COLO668 (cell line): Measurements from ENCODE around the gene TMEM30A.

ENCODE experiments used
- DNase-seq: peaks from one replicate; lab custom pipeline; 2025; ENCODE audit not compliant: unreplicated experiment; lab: John Stamatoyannopoulos, UW

The TMEM30A gene

DNA sequence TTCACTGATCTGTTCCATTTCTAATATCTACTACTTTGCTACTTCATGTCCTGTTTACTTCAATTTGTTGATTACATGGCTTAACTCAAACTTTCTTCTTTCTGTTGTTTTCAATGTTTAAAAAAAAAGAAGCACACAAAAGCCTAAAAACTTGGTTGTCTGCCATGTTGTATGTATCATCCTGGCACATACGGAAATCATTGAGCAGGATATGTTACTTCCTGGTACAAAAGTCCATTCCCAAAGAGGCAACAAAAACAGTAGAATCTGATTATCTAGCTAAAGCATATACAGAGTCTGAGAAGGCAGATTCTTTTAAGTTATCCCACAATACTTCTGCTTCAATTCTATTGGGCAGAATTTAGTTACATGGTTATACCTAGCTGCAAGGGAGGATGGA is 64.2 kb downstream of the TMEM30A start:
- no peak for DNase-seq

DNA sequence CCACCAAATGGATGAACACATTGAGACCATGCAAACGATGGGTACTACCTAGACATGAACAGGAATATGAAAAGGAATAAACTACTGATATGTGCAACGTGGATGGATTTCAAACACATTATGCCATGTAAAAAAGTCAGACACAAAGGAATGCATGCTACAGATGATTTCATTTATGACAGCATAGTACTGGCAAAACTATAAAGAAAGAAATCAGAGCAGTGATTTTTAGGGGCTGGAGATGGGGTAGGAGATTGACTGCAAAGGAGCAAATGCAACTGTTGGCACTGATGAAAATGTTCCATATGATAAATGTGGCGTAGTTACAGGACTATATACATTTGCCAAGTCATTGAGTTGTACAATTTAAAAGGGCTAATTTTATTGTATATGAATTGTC is 65.3 kb downstream of the TMEM30A start:
- DNase-seq: no peak

DNA sequence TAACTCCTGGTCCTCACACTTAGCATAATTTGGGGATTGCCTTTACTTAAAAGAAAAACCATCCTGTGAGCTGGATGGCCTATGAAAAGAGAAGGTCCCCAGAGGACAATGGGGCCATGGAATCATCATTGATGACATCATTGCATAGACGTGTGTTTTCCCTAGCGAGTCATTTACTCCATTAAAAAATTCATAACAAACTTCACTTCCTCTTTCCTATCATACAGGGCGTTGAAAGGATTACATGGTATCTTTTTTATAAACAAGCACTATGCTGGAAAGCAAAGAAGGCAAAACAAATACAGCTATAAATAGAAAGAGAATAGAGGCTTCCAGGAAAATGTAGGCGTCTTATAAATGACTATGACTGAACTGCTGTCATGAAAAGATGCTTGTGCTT is 67.4 kb downstream of the TMEM30A start:
- no peak for DNase-seq

- DNase-seq: no peak
Observed at GRCh38 chr6:75215291-75215690, 69.3 kb downstream of the TMEM30A start.

- no peak for DNase-seq
Observed at GRCh38 chr6:75213732-75214131, 70.9 kb downstream of the TMEM30A start.

GRCh38 chr6:75213112-75213511 is 71.5 kb downstream of the TMEM30A start:
- DNase-seq: no peak

GRCh38 chr6:75211920-75212590 is 72.5 kb downstream of the TMEM30A start:
- no peak for DNase-seq

GRCh38 chr6:75210885-75211739 is 73.5 kb downstream of the TMEM30A start:
- peak; percentile 23 for DNase-seq

DNA sequence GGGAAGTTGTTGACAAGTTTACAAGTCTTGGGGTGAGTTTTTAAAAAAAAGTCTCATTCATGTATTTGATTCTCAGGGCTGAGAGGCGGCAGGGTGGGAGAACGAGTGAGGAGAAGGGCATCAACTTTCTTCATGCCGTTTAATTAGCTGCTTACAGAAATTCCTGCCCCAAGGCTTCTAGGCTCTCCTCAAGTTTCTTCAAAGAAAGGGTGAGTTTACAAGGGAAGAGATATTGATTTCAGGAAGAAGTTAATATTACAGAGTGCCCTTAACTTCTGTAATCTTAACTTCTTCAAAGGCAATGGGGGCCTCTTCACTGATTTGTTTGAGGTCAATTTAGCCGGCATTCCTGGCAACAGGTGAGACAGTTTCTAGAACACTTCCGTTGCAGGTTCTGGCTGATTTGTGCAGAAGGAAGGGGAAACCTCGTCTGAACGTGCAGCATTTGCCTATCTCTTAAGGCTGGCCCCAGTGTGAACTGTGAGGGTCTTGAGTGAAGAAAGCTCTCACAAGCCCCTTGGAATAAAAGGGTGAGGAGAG is 75.3 kb downstream of the TMEM30A start:
- DNase-seq: no peak

DNA sequence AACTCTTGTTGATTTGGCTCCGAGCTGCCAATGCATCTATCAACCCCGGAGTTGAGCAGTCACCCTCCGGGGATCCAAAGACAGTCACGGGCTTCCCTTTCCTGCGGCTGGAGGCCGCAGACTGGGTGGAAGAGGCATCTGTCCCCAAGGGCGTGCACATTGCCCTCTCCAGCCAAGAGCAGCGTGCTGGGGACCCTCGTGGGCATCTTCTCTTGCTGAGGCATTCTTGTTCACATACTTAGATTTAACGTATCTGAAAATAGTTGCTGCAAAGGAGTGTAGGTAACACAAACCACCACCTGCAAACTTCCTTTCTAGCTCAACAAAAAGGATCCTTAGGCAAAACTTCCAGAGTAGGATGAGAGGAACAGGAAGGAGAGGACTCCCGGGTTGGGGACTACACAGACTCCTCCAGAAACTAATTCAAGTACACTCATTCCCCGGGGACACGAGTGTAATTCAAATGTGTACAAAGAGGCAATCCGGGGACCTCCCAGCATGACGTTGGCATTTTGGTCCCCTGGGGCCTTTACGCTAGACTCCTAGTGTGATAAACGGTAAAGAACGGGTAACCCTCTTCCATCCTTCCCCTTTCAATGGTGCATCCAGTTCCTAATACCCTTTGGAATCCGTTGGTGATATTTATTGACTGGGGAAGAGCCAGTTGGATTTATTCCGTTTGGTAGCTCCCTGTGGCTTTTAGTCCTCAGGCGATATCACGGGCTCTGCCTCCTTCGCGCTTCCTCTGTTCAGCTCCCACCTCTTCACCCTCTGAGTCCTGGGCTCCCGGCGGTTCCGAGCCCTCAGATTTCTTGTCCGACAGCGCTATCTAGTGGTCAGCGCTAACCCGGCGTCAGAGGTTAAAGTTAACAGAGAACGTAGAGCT is 76.1 kb downstream of the TMEM30A start:
- DNase-seq: peak; percentile 59

GRCh38 chr6:75206576-75207342 is 77.8 kb downstream of the TMEM30A start:
- DNase-seq: no peak

- DNase-seq: peak; percentile 51
Observed at GRCh38 chr6:75205776-75206575, 78.6 kb downstream of the TMEM30A start, which contains the start of gene COL12A1. Gene COL12A1 (minus strand): TSS chr6:75206053. CDS start chr6:75202792, 3,261 bp downstream.

DNA sequence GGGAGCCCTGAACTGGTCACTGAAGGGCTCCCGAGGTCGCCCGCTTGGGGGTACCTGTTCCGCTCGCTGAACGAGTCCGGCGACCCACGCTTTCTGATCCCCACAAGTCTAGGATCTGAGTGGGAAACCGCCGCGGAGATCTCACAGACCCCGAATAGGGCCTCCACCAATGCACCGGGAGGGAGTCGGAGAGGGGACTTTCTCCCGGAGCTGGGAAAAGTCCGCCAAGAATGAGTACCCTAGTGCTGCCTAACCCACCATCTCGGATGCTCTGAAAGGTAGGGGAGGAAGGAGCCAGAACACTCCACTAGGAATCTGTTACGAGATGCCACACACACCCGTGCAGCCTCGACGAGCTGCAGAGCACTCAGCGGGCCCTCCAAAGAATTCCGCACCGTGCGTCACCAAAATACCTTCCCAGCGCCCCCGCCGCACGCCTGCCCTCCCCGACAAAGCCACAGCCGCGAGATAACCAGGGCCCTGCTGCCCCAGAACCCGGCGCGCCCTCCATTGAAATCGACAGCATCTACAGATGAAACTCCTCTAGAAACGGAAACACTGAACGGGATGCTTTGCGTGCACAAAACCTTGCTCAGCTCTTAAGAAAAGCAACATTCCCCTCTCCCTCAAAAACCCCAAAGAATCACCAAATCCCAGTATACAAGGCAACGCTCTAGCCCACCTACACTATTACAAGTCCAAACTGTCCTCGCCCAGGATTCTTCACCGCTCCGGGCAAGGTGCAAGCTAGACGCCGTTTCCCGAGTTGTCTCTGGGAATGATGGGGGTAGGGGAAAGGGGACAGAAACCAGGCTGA is 79.4 kb downstream of the TMEM30A start:
- peak; percentile 1 for DNase-seq

DNA sequence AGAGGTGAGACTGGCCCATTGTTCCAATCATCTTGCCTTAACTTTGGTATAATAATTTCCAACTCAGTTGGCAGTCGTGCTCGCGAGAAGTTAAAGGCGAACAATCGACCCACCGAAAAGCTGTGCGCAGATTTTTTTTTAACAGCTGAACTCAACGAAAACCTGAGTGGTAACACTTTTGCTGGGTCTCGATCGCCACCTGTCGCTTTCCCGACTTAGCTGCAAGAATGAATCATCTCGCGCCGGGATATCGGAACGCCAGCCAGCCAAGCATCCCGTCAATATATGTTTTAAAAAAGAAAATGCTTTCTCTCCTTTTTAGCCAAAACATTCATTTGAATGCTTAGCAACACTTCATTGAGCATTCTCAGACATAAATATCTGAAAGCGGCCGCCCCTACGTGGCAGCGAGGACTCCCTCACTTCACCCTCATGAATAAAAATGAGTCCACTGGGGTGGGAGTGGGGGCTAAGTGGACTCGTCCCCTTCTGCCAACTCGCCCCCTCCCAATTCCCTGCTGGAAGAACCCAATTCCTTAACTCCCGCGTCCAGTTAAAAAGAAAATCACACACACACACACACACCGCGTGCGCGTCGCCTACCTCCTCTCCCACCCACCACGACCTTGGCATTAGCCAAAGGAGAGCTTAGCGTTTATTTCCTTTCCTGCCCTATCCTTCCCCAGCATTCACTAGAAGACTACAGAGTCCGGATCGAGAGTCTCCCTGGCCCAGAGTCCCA is 80.2 kb downstream of the TMEM30A start:
- DNase-seq: peak; percentile 32

GRCh38 chr6:75203721-75204120 is 80.9 kb downstream of the TMEM30A start:
- DNase-seq: no peak
